ENCODE measurements around the gene PSMB8. TPM values are rescaled to one million over a fixed set of nuclear protein-coding genes. Genes with fewer than 3 reads are reported as not detected.

Gene PSMB8
- total RNA-seq, 1 donor from 2014 or later, result 45.5 TPM

- TF ChIP-seq EZH2 (IDR thresholded peaks at IDR 0.05; ENCODE audit: insufficient read depth, low read length), result no peak
- Histone ChIP-seq H3K9ac (ENCODE audit: low read length) (no peak overlapping the region), H3K27ac (ENCODE audit: low read depth, low read length) (no peak overlapping the region), H3K27me3 (ENCODE audit: insufficient read depth, low read length) (peaks cover 5% of the 10 kb centered on the region), H4K20me1 (ENCODE audit: insufficient read depth, low read length) (no peaks in the 10 kb centered on the region), H3K79me2 (ENCODE audit: insufficient read depth, low read length) (peaks cover 10% of the 10 kb centered on the region), H3K4me3 (ENCODE audit: insufficient read depth, low read depth, low read length) (no peak overlapping the region), H3K4me1 (ENCODE audit: insufficient read depth, low read length) (peaks cover 8% of the 10 kb centered on the region), H2AFZ (ENCODE audit: low read depth, low read length) (no peak overlapping the region), H3K4me2 (ENCODE audit: low read length) (no peak overlapping the region), H3K9me3 (ENCODE audit: insufficient read depth, low read depth, low read length) (no peaks in the 10 kb centered on the region), H3K36me3 (ENCODE audit: insufficient read depth, low read length) (no peaks in the 10 kb centered on the region)
- peaks cover 2% of the 10 kb centered on the region for H3K9me3 Mint-ChIP-seq (ENCODE audit: unreplicated experiment)
- no peak for DNase-seq (ENCODE audit: low read depth)
- H3K36me3 Mint-ChIP-seq (ENCODE audit: low read depth, unreplicated experiment), result peaks cover 21% of the 10 kb centered on the region
- H3K27me3 Mint-ChIP-seq (ENCODE audit: low read depth, unreplicated experiment), result peaks cover 32% of the 10 kb centered on the region
- H3K4me3 Mint-ChIP-seq (ENCODE audit: unreplicated experiment), result peak overlapping the region; percentile 96
- peaks cover 11% of the 10 kb centered on the region for H3K4me1 Mint-ChIP-seq (ENCODE audit: low read depth, unreplicated experiment)
- H3K27ac Mint-ChIP-seq (ENCODE audit: unreplicated experiment), result no peak overlapping the region
- no peak for FAIRE-seq
Measured at GRCh38 chr6:32855467-32856174, 11.8 kb upstream of the PSMB8 start.

- Histone ChIP-seq H3K4me3 (ENCODE audit: insufficient read depth, low read depth, low read length) (peak overlapping the region; percentile 92), H4K20me1 (ENCODE audit: insufficient read depth, low read length) (no peaks in the 10 kb centered on the region), H2AFZ (ENCODE audit: low read depth, low read length) (peak overlapping the region; percentile 99), H3K79me2 (ENCODE audit: insufficient read depth, low read length) (peaks cover 10% of the 10 kb centered on the region), H3K9me3 (ENCODE audit: insufficient read depth, low read depth, low read length) (no peaks in the 10 kb centered on the region), H3K9ac (ENCODE audit: low read length) (peak overlapping the region; percentile 88), H3K4me2 (ENCODE audit: low read length) (peak overlapping the region; percentile 99), H3K4me1 (ENCODE audit: insufficient read depth, low read length) (peaks cover 8% of the 10 kb centered on the region), H3K27ac (ENCODE audit: low read depth, low read length) (no peak overlapping the region), H3K36me3 (ENCODE audit: insufficient read depth, low read length) (no peaks in the 10 kb centered on the region), H3K27me3 (ENCODE audit: insufficient read depth, low read length) (peaks cover 5% of the 10 kb centered on the region)
- peaks cover 35% of the 10 kb centered on the region for H3K27me3 Mint-ChIP-seq (ENCODE audit: low read depth, unreplicated experiment)
- TF ChIP-seq CTCF (IDR thresholded peaks at IDR 0.05; ENCODE audit: insufficient read depth, low read depth, low read length), result no peak
- no peak for TF ChIP-seq EZH2 (IDR thresholded peaks at IDR 0.05; ENCODE audit: insufficient read depth, low read length)
- peaks cover 2% of the 10 kb centered on the region for H3K9me3 Mint-ChIP-seq (ENCODE audit: unreplicated experiment)
- peaks cover 29% of the 10 kb centered on the region for H3K36me3 Mint-ChIP-seq (ENCODE audit: low read depth, unreplicated experiment)
- peaks cover 11% of the 10 kb centered on the region for H3K4me1 Mint-ChIP-seq (ENCODE audit: low read depth, unreplicated experiment)
- peak overlapping the region; percentile 84 for H3K27ac Mint-ChIP-seq (ENCODE audit: unreplicated experiment)
- peak overlapping the region; percentile 96 for H3K4me3 Mint-ChIP-seq (ENCODE audit: unreplicated experiment)
- DNase-seq (ENCODE audit: low read depth), result no peak
- FAIRE-seq, result no peak
Measured at GRCh38 chr6:32854376-32855178, 10.7 kb upstream of the PSMB8 start.

- H3K9ac ChIP-seq (ENCODE audit: low read length), result peak within 1 kb of the TSS; percentile 88
- peak within 1 kb of the TSS; percentile 95 for H3K27ac Mint-ChIP-seq (ENCODE audit: unreplicated experiment)
Measured at GRCh38 chr6:32853541-32854375, 9.9 kb upstream of the PSMB8 start, which contains the start of the genes PSMB9 and TAP1. Gene PSMB9 (plus strand): TSS chr6:32854192. CDS start chr6:32854230, 38 bp downstream. Gene TAP1 (minus strand): TSS chr6:32853704. CDS start chr6:32853636, 68 bp downstream.

More at GRCh38 chr6:32853541-32854375, 9.9 kb upstream of the PSMB8 start, which contains the start of the genes PSMB9 and TAP1:
- peaks cover 11% of the 10 kb centered on the region for H3K4me1 Mint-ChIP-seq (ENCODE audit: low read depth, unreplicated experiment)
- H3K9me3 Mint-ChIP-seq (ENCODE audit: unreplicated experiment), result peaks cover 2% of the 10 kb centered on the region
- TF ChIP-seq CTCF (IDR thresholded peaks at IDR 0.05; ENCODE audit: insufficient read depth, low read depth, low read length), result peak; percentile 41
- no peak for TF ChIP-seq EZH2 (IDR thresholded peaks at IDR 0.05; ENCODE audit: insufficient read depth, low read length)
- no peaks in the 10 kb centered on the region for H4K20me1 ChIP-seq (ENCODE audit: insufficient read depth, low read length)
- peak within 1 kb of the TSS; percentile 99 for H3K4me2 ChIP-seq (ENCODE audit: low read length)
- peak within 1 kb of the TSS; percentile 92 for H3K4me3 ChIP-seq (ENCODE audit: insufficient read depth, low read depth, low read length)
- H3K9me3 ChIP-seq (ENCODE audit: insufficient read depth, low read depth, low read length), result no peaks in the 10 kb centered on the region
- H3K36me3 Mint-ChIP-seq (ENCODE audit: low read depth, unreplicated experiment), result peaks cover 30% of the 10 kb centered on the region
- H3K27me3 ChIP-seq (ENCODE audit: insufficient read depth, low read length), result peaks cover 5% of the 10 kb centered on the region
- peaks cover 8% of the 10 kb centered on the region for H3K4me1 ChIP-seq (ENCODE audit: insufficient read depth, low read length)
- peak within 1 kb of the TSS; percentile 83 for H3K27ac ChIP-seq (ENCODE audit: low read depth, low read length)
- H2AFZ ChIP-seq (ENCODE audit: low read depth, low read length), result peak within 1 kb of the TSS; percentile 99
- DNase-seq (ENCODE audit: low read depth), result peak; percentile 84
- no peak for FAIRE-seq
- peak within 1 kb of the TSS; percentile 96 for H3K4me3 Mint-ChIP-seq (ENCODE audit: unreplicated experiment)
- H3K36me3 ChIP-seq (ENCODE audit: insufficient read depth, low read length), result no peaks in the 10 kb centered on the region
- peaks cover 35% of the 10 kb centered on the region for H3K27me3 Mint-ChIP-seq (ENCODE audit: low read depth, unreplicated experiment)
- peaks cover 10% of the 10 kb centered on the region for H3K79me2 ChIP-seq (ENCODE audit: insufficient read depth, low read length)
